A549 (cell line): Measurements from ENCODE around the gene ANAPC7. TPM values are rescaled to one million over a fixed set of nuclear protein-coding genes. Genes with fewer than 3 reads are reported as not detected.
A peak's percentile ranks its signal among the peaks of the same experiment; 100 is the strongest.

Experiments used
- ATAC-seq, 2 experiments: fragments of 200-7000 bp in 1 of 2; fragments of >200 bp in 1 of 2; cut with Nextera tagmentation in 1 of 2; cut with Tn5 transposase in 1 of 2; 3 replicates each; pipeline versions ENCODE4 v1.8.0 to v1.9.1; 2018 to 2020; ENCODE audit warnings: mild to moderate bottlenecking in 1 of 2, moderate library complexity in 1 of 2
- CTCF ChIA-PET: fragments of 300-600 bp; sonication (Branson Sonifier 250); formaldehyde crosslinking; extraction: SDS; loops from one replicate; lab custom pipeline; 2021; ENCODE audit warnings: antibody characterized with exemption, inconsistent platforms; lab: Yijun Ruan, JAX
- POLR2A ChIA-PET: fragments of 350-600 bp; formaldehyde crosslinking; extraction: SDS; loops from one replicate; lab custom pipeline; 2021; ENCODE audit warnings: antibody characterized with exemption, inconsistent platforms; lab: Yijun Ruan, JAX
- DNase-seq, 2 experiments: peaks; one replicate each; pipeline versions ENCODE4 v3.0.0 to v3.0.0-alpha.2; 2011 to 2016; ENCODE audit warnings: low read depth in 1 of 2, low spot score in 1 of 2
- FAIRE-seq: peaks from 2 replicates; lab custom pipeline; 2011; peaks lifted over from hg19 to GRCh38; lab: Jason Lieb, UNC
- H3K27ac ChIP-seq, 2 experiments: fragments of >200 bp; sonication (Bioruptor Twin); formaldehyde crosslinking; 3 replicates each; pipeline ENCODE4 v1.5.1; 2016 to 2017
- H3K4me1 ChIP-seq: fragments of >200 bp; sonication (Bioruptor Twin); formaldehyde crosslinking; 3 replicates; pipeline ENCODE4 v1.6.1; 2016
- H3K4me2 ChIP-seq: fragments of >200 bp; sonication (Bioruptor Twin); formaldehyde crosslinking; 3 replicates; pipeline ENCODE4 v1.6.1; 2016
- H3K4me3 ChIP-seq: fragments of >200 bp; sonication (Bioruptor Twin); formaldehyde crosslinking; 3 replicates; pipeline ENCODE4 v1.5.1; 2016
- H3K9me3 ChIP-seq: fragments of >200 bp; sonication (Bioruptor Twin); formaldehyde crosslinking; 3 replicates; pipeline ENCODE4 v1.6.1; 2016
- ATOH8 ChIP-seq: fragments of 250-450 bp; sonication (Bioruptor Pico); IDR thresholded peaks from 2 replicates; pipeline ENCODE4 v1.5.0; 2020; ENCODE audit warnings: low read depth, mild to moderate bottlenecking, moderate library complexity
- CEBPB ChIP-seq, 2 experiments: fragments of >200 bp in 1 of 2; sonication (Bioruptor Twin) in 1 of 2; formaldehyde crosslinking in 1 of 2; IDR thresholded peaks; 2 replicates each; pipeline ENCODE4 v1.6.1; 2012 to 2016
- EHMT2 ChIP-seq: fragments of 200-600 bp; sonication (generic); IDR thresholded peaks from 2 replicates; pipeline ENCODE4 v1.6.1; 2016; ENCODE audit warnings: antibody characterized with exemption, low read depth, mild to moderate bottlenecking, moderate library complexity
- EP300 ChIP-seq, 2 experiments: fragments of >200 bp; sonication (Bioruptor Twin); formaldehyde crosslinking; IDR thresholded peaks; 2 replicates in 1 of 2; 3 replicates in 1 of 2; pipeline ENCODE4 v1.6.1; 2016 to 2017
- ESRRA ChIP-seq: fragments of 150-350 bp; IDR thresholded peaks from 2 replicates; pipeline ENCODE4 v1.6.1; 2014; ENCODE audit warnings: mild to moderate bottlenecking, low read length, borderline replicate concordance
- FOSL2 ChIP-seq, 2 experiments: fragments of 450-650 bp in 1 of 2; fragments of >200 bp in 1 of 2; sonication (Bioruptor Twin) in 1 of 2; formaldehyde crosslinking; IDR thresholded peaks; 2 replicates each; pipeline versions ENCODE4 v1.5.0 to v1.6.1; 2016 to 2020; ENCODE audit warnings: mild to moderate bottlenecking in 1 of 2, moderate library complexity in 1 of 2
- HMGXB4 ChIP-seq: fragments of 250-450 bp; sonication (Bioruptor Pico); IDR thresholded peaks from 2 replicates; pipeline ENCODE4 v1.5.0; 2021; ENCODE audit warnings: mild to moderate bottlenecking, moderate library complexity, borderline replicate concordance
- KDM1A ChIP-seq: fragments of 200-600 bp; sonication (generic); IDR thresholded peaks from 2 replicates; pipeline ENCODE4 v1.6.1; 2016; ENCODE audit warnings: low read depth, mild to moderate bottlenecking
- MAX ChIP-seq: IDR thresholded peaks from 2 replicates; pipeline ENCODE4 v1.6.1; 2012
- MAZ ChIP-seq: fragments of 150-350 bp; IDR thresholded peaks from 2 replicates; pipeline ENCODE4 v1.6.1; 2014; ENCODE audit warnings: antibody characterized with exemption, low read depth, low read length, borderline replicate concordance
- NPAS2 ChIP-seq: fragments of 250-450 bp; sonication (Bioruptor Pico); IDR thresholded peaks from 2 replicates; pipeline ENCODE4 v1.8.0; 2022; ENCODE audit warnings: mild to moderate bottlenecking, moderate library complexity, borderline replicate concordance
- POLR2A ChIP-seq: IDR thresholded peaks from 2 replicates; pipeline ENCODE4 v1.6.1; 2012; ENCODE audit warnings: mild to moderate bottlenecking, low read length
- RCOR1 ChIP-seq: fragments of 150-350 bp; IDR thresholded peaks from 2 replicates; pipeline ENCODE4 v1.6.1; 2014; ENCODE audit warnings: antibody characterized with exemption, low read length, low read depth
- REST ChIP-seq: fragments of 200-600 bp; sonication (generic); IDR thresholded peaks from 2 replicates; pipeline ENCODE4 v1.6.1; 2016; ENCODE audit warnings: antibody characterized with exemption, mild to moderate bottlenecking, moderate library complexity
- SMC3 ChIP-seq: fragments of >200 bp; sonication (Bioruptor Twin); formaldehyde crosslinking; IDR thresholded peaks from 3 replicates; pipeline ENCODE4 v1.6.1; 2018; ENCODE audit warnings: inconsistent platforms
- SREBF2 ChIP-seq: fragments of 450-650 bp; IDR thresholded peaks from 2 replicates; pipeline ENCODE4 v1.6.1; 2014; ENCODE audit warnings: mild to moderate bottlenecking, moderate library complexity
- TP53 ChIP-seq: fragments of 250-450 bp; sonication (Bioruptor Pico); IDR thresholded peaks from 2 replicates; pipeline ENCODE4 v1.5.0; 2021; ENCODE audit warnings: mild to moderate bottlenecking, moderate library complexity
- USF2 ChIP-seq: fragments of 450-650 bp; IDR thresholded peaks from 2 replicates; pipeline ENCODE4 v1.6.1; 2014; ENCODE audit warnings: antibody characterized with exemption
- ZNF302 ChIP-seq: fragments of 250-450 bp; sonication (Bioruptor Pico); IDR thresholded peaks from 2 replicates; pipeline ENCODE4 v1.9.0; 2021; ENCODE audit warnings: inconsistent platforms, mild to moderate bottlenecking, moderate library complexity
- WGBS: methylation state at CpG from one replicate; pipeline ENCODE4 v1.1.6; 2017; ENCODE audit errors: missing lambda C conversion rate; 5-methylcytosine and 5-hydroxymethylcytosine counted together
- polyA plus RNA-seq, 4 experiments: library from polyadenylated mRNA; depleted of rRNA in 3 of 4; stranded (reverse); fragments of >200 nt; fragmentation: RNase III in 1 of 4; extraction: RNeasy Plus Mini Kit Qiagen cat#74134 plus additional on column Dnase treatment in 1 of 4; gene quantifications; 2 replicates in 3 of 4; 3 replicates in 1 of 4; pipeline ENCODE4 v1.2.3, GENCODE V29; 2011 to 2017

ANAPC7 gene
- polyA plus RNA-seq, 2 of the 4 experiments (the other 2 are of a cell fraction), result 66.1 to 122 TPM

GRCh38 chr12:110333201-110333600 lies 70.3 kb downstream of the ANAPC7 start (continued):
- TF ChIP-seq REST (no peak), EHMT2 (no peak)

GRCh38 chr12:110330544-110330943 lies 73.0 kb downstream of the ANAPC7 start:
- H3K27ac ChIP-seq, result peak overlapping the region in 1 of 2 experiments; percentile 40; a peak in 1 of 6 replicates
- peak overlapping the region; percentile 41 for H3K4me2 ChIP-seq
- H3K4me3 ChIP-seq, result no peak overlapping the region
- TF ChIP-seq SREBF2 (no peak), SMC3 (no peak), ESRRA (no peak), RCOR1 (no peak), CEBPB (IDR thresholded peaks at IDR 0.05) (peak; percentile 66 to 85; a peak in 3 of 4 replicates), REST (no peak), MAX (no peak), EHMT2 (no peak)
- POLR2A ChIA-PET, result interaction anchor here (0.8 kb wide), 1 partner anchor 10 kb away, joined by 4 read pairs; no protein-coding TSS in a partner anchor
- no peak for ATAC-seq
- H3K9me3 ChIP-seq, result no peaks in the 10 kb centered on the region
- DNase-seq, result no peak
- CTCF ChIA-PET, result interaction anchor here (0.6 to 2.7 kb wide), 7 partner anchors 10 to 1350 kb away, joined by 3 to 6 read pairs (median 3); no protein-coding TSS in a partner anchor
- FAIRE-seq, result no peak
- H3K4me1 ChIP-seq, result peaks cover 46% of the 10 kb centered on the region

- POLR2A ChIA-PET, result interaction anchor here (0.6 to 0.8 kb wide), 2 partner anchors 9 to 72 kb away, joined by 4 to 6 read pairs; no protein-coding TSS in a partner anchor
These were observed 73.4 kb downstream of the ANAPC7 start for GRCh38 chr12:110330124-110330523.

More at GRCh38 chr12:110330124-110330523, 73.4 kb downstream of the ANAPC7 start:
- Histone ChIP-seq H3K27ac (peak overlapping the region in 1 of 2 experiments; percentile 40; a peak in 1 of 6 replicates), H3K4me2 (peak overlapping the region; percentile 41), H3K4me1 (peaks cover 42% of the 10 kb centered on the region), H3K9me3 (no peaks in the 10 kb centered on the region), H3K4me3 (no peak overlapping the region)
- 77% methylated on average over 3 of the region's 3 CpGs for WGBS
- CTCF ChIA-PET, result interaction anchor here (0.8 to 2.7 kb wide), 5 partner anchors 9 to 230 kb away, joined by 3 to 6 read pairs (median 4); no protein-coding TSS in a partner anchor
- DNase-seq (no peak), FAIRE-seq (no peak), ATAC-seq (no peak)
- TF ChIP-seq HMGXB4 (CRISPR knock-in tag) (no peak), MAZ (no peak), FOSL2 (IDR thresholded peaks at IDR 0.05) (no peak), FOSL2 (CRISPR knock-in tag; IDR thresholded peaks at IDR 0.05) (no peak), ZNF302 (CRISPR knock-in tag) (no peak), NPAS2 (CRISPR knock-in tag) (no peak), USF2 (no peak), ATOH8 (CRISPR knock-in tag) (no peak), TP53 (CRISPR knock-in tag) (no peak), EP300 (IDR thresholded peaks at IDR 0.05) (no peak), POLR2A (no peak), KDM1A (no peak)
